GM21576 (cell line): ENCODE data around the gene BIRC5.
"Not testable (repeated sequence)": the region's sequence is repeated elsewhere in the genome, so short reads cannot be mapped to it uniquely, and the experiment has no call there.

Experiments used
- ATAC-seq: cut with Tn5 transposase; IDR thresholded peaks from one replicate; pipeline ENCODE4 v1.9.1; 2021; ENCODE audit warnings: mild to moderate bottlenecking, moderate library complexity; ENCODE audit not compliant: unreplicated experiment

Gene BIRC5

DNA sequence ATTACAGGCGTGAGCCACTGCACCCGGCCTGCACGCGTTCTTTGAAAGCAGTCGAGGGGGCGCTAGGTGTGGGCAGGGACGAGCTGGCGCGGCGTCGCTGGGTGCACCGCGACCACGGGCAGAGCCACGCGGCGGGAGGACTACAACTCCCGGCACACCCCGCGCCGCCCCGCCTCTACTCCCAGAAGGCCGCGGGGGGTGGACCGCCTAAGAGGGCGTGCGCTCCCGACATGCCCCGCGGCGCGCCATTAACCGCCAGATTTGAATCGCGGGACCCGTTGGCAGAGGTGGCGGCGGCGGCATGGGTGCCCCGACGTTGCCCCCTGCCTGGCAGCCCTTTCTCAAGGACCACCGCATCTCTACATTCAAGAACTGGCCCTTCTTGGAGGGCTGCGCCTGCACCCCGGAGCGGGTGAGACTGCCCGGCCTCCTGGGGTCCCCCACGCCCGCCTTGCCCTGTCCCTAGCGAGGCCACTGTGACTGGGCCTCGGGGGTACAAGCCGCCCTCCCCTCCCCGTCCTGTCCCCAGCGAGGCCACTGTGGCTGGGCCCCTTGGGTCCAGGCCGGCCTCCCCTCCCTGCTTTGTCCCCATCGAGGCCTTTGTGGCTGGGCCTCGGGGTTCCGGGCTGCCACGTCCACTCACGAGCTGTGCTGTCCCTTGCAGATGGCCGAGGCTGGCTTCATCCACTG is at the start of gene BIRC5:
Gene BIRC5, plus strand, starts transcription at position 238 of the 690 bp plus-strand sequence. Its CDS starts 64 bp downstream, at position 302.
- peak; percentile 82 for ATAC-seq

DNA sequence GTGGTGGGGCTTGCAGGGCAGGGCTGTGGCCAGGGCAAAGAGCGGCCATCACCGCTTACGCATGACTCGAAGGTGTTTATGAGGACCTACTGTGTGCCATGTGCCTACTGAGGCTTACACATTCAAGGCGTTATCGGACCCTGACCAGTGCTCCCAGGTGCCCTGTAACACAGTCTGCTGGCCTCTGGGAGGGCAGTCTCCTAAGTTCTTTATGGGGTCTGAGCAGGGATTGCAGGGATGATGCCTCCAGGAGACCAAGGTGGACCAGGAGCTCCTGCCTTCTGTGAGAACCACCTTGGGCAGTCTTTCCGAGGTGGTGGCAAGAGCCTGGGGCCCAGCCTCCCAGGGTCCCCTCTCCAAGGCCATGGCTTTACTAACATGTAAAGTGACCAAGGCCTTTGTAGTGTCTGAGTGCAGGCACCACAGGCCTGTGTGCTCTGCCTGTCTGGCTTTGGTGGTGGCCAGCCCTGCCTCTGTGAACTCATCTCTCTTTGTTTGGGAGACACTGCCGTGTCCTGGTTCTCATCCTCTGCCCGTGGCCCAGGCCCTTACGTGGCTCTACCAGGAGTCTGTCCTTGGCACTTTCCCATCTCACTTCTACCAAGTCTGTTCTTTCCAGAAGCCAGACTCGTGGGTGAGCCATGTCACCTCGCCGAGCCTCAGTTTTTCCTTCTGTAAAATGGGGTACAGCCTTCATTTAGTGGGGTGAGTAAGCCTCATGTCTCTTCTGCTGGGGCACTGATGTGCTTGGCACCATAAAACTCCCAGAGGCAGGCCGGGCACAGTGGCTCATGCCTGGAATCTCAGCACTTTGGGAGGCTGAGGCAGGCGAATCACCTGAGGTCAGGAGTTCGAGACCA is 49.1 kb upstream of the BIRC5 start:
- no peak for ATAC-seq

DNA sequence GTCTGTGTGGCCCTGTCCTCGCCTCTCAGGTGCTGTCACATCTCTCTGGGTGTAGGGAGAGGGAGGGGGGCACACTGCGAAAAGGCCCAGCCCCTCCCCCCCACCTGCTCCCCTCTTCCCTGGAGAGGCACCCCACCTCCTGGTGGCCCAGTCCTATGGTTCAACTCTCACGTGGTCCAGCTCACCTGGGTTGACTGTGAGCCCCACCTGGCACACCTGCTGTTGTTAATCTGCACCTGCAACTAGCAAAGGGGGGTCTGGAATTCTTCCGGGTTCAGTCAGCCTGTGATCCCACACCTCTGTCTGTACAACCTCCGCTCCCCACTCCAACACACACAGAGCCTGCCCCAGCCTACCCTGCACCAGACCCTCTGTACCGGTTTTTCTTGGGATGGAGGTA is 47.6 kb upstream of the BIRC5 start:
- ATAC-seq = no peak

DNA sequence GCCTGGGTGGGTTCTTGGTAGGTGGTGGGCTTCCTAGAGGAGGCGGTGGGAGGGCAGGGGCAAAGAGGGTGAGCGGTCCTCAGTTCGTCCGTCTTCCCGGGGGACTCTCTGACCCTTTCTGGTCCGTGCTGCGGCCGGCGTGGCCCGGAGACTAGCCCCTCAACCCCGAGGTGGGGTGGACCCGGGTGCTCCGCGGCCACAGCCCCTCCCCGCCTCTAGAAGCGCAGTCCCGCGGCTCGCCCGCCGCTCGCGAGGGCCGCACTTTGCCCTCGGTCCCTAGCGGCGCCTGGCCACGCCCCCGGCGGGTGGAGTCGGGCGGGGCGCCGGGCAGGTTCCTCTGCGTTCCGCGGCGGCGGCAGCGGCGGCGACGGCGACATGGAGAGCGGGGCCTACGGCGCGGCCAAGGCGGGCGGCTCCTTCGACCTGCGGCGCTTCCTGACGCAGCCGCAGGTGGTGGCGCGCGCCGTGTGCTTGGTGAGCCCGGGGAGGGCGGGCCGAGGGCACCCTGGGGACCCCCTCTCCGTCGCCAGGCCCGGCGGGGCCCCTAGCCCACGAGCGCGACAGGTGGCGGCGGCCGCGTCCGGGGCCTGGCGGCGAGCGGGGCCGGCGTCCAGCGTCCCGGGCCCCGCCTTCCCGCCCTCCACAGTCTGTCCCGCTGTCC is 45.7 kb upstream of the BIRC5 start, which contains the start of gene SYNGR2:
Gene SYNGR2, plus strand, starts transcription at position 340 of the 661 bp plus-strand sequence. Its CDS starts 36 bp downstream, at position 376.
- no peak for ATAC-seq

DNA sequence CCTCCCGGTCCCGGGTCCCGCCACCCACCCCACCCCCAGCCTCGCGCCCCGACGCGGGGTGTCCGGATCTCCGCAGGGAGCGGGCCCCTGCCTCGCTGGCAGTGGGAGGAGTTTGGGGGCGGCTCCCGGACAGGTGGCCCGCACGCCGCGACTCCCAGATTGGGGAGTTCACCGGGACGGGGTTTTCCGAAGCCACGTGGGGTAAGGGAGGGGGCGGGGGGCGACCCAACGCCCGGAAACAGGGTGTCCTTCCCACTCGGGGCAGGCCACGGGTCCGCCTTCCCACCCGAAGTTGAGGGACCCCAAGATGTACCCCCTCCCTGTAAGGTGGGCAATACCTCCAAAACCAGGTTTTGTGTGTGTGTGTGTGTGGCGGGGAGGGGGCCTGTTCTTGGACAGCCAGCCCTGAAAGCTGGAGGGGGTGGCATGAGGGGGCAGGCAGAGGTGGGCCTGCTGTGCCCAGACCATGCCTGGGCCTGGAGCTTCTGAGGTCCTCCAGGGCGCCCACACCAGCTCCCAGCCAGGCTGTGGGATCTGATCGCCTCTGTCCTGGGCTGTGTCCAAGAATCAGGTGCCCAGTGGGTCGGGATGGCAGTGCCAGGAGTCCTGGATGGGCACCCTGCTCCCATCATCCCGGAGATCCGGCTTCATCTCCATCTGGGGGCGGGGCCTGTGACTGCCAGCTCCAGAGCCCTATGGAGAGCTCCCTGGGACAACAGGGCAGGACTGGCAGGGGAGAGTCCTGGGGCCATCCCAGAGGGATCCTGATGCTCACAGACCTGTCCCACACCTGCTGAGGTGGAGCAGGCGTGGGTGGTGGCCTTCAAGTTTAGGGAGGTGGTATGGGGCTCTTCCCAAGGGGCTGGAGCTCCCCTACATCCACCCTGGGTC is 44.9 kb upstream of the BIRC5 start:
- ATAC-seq = no peak

DNA sequence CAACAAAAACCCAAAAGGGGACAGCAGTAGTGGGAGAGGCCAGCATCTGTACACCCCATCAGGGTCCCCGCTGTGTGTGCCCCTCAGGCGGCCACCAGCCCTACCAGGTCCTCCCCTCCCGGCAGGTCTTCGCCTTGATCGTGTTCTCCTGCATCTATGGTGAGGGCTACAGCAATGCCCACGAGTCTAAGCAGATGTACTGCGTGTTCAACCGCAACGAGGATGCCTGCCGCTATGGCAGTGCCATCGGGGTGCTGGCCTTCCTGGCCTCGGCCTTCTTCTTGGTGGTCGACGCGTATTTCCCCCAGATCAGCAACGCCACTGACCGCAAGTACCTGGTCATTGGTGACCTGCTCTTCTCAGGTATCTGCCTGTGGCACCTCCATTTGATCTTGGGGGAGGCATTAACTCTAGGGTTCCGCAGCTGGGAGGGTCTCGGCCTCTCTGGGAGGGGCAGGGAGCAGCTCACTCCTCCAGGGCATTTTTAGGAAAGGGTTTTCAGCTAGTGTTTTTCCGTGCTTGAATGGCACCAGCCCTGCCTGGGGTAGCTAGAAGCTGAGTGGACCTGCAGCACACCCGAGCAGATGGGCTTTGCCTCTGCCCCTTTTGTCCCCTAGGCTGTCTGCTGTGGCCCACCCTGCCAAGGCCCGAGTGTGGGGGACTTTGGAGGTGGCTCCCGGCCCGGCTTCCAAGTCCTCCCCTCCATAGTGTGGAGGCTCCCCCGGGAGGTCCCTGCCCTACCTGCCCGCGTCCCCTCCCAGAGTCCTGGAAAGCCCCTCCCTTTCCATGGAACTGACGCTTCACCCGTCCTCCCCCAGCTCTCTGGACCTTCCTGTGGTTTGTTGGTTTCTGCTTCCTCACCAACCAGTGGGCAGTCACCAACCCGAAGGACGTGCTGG is 43.1 kb upstream of the BIRC5 start:
- ATAC-seq = no peak

DNA sequence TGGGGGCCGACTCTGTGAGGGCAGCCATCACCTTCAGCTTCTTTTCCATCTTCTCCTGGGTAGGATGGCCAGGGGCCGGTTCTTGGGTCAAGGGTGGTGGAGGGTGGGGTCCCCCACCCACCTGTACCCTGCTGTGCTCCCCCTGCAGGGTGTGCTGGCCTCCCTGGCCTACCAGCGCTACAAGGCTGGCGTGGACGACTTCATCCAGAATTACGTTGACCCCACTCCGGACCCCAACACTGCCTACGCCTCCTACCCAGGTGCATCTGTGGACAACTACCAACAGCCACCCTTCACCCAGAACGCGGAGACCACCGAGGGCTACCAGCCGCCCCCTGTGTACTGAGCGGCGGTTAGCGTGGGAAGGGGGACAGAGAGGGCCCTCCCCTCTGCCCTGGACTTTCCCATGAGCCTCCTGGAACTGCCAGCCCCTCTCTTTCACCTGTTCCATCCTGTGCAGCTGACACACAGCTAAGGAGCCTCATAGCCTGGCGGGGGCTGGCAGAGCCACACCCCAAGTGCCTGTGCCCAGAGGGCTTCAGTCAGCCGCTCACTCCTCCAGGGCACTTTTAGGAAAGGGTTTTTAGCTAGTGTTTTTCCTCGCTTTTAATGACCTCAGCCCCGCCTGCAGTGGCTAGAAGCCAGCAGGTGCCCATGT is 42.3 kb upstream of the BIRC5 start:
- ATAC-seq = not testable (repeated sequence)

DNA sequence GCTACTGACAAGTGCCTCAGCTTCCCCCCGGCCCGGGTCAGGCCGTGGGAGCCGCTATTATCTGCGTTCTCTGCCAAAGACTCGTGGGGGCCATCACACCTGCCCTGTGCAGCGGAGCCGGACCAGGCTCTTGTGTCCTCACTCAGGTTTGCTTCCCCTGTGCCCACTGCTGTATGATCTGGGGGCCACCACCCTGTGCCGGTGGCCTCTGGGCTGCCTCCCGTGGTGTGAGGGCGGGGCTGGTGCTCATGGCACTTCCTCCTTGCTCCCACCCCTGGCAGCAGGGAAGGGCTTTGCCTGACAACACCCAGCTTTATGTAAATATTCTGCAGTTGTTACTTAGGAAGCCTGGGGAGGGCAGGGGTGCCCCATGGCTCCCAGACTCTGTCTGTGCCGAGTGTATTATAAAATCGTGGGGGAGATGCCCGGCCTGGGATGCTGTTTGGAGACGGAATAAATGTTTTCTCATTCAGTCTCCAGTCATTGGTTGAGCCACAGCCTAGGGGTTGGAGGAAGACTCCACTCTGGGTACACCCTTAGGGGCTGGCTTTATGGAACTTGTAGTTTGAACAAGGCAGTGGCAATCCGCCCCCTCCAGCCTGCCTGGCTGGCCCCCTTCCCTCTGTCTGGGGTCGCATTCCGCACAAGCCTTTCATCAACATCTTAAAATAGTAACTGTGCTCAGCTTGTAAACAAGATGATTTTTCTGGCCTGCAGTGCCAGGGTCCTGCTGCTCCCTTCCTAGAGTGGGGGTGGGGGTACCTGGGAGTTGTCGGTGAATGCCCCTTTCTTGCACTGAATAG is 41.6 kb upstream of the BIRC5 start:
- no peak for ATAC-seq

DNA sequence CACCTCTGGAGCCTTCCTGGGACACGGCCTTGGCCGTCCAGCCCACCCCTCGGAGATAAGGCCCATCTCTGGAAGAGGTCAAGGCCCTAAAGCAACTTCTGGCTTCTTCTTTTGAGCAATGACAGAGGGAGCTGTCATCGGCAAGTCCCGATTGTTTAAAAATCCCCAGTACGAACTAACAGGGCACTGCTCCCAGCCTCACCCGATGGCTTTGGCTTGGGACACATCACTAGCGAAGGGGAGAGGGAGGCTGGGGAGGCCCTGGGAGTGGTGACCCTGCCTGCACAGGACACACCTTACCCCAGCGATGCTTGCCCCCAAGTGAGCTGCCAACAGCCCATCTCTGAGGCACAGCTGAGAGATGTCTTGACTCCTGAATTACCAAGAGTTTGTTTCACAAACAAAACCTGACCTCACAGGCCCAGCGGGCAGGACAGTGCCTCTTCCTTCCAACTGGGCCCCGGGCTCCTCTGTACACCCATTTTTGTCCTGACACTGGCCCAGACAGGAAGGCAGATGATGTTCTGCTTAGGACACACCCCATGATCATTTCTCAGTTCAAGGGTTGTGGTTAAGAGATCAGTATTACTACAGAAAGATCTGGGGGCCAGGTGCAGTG is 40.8 kb upstream of the BIRC5 start:
- ATAC-seq = peak; percentile 34

DNA sequence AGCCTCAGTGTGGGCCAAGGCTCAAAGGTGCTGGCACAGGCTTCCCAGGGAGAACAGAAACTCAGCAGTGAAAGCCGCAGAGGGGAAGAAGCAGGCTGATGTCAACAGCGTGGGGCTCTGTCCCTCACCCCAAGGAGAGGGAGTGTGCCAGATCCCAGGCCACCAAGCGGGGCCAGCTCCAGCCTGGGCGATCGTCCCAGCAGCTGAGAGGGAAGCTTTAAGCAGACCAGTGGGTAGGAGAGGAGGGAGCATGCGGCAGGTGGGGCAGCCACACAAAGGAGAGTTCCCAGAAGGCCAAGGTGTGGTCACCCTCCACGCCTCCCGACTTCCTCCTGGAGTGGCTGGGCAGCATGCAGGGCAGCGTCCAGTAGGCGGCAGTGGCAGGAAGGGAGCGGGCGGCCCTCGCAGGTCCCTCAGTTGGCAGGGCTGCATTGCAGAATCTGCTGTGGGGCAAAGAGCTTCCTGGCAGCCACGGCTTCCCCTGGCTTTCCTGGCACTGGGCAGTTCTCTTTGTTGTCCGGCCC is 39.6 kb upstream of the BIRC5 start:
- no peak for ATAC-seq

DNA sequence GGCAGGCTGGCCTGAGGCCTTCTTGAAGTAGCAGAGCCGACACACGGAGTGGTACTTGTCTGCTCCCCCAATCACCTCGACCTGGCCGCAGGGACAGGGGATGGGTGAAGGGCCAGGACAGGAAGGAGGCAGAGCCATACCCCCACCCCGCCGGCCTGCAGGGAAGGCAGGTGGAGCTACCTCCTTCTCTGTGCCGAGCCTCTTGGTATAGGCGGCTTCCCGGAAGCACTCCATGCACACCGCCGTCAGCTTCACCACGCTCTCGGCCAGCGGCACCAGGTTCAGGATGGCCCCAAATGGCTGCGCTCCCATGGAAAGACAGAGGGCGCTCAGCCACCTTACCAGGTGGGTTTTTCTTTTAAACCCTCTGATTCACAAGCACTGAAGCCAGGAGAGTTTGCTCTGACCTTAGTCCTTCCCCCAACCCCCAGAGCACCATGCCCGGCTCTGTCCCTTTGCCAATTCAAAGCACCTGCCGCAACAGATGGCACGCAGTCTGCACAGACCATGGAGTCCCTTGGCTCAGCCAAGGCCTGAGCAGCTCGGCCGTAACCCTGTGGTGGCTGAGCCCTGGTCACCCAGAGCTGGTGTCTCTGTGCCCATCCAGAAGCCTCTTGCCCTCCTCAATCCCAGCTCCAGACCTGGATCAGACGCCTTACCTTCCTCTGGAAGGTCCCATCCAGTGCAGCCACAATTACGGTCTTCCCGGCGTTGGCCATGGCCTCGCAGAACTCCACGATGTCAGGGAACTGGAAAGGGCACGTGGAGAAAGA is 39.0 kb upstream of the BIRC5 start:
- no peak for ATAC-seq

DNA sequence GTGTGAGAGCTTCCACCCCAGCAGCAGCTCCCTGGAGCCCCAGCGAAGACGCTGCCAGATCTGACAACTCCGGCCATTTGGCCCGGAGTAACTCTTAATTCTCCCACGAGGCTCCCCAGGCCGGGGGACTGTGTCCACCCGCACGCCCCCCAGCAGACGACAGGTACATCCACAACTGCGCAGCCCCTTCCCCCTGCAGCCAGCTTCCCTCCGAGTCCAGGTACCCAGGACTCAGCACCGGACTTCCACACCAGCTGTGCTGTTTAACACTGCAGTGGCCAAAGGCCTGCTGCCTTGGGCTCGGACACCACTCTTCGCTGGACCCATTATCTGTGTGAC is 38.4 kb upstream of the BIRC5 start:
- ATAC-seq = no peak

DNA sequence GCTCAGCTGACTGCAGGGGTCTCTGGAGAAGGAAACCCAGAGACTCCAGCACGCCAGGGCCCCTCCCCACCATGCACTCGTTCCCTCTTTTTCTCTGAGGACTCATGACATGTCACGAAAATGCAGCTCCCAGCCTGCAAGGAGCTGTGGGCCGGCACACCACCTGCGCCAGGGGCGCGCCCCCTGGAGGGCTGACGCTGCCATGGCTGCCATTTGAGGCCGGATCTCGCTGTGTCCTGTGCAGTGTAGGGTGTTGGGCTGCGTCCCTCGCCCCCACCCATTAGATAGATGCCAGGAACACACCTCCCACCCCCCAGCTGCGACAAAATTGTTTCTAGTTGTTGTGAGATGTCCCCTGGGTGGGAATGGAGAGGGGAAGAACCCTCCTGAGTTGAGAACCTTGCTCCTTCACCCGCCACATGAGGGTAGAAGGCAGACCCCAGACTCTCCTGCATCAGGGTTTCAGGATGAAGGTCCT is 37.5 kb upstream of the BIRC5 start:
- ATAC-seq = no peak

DNA sequence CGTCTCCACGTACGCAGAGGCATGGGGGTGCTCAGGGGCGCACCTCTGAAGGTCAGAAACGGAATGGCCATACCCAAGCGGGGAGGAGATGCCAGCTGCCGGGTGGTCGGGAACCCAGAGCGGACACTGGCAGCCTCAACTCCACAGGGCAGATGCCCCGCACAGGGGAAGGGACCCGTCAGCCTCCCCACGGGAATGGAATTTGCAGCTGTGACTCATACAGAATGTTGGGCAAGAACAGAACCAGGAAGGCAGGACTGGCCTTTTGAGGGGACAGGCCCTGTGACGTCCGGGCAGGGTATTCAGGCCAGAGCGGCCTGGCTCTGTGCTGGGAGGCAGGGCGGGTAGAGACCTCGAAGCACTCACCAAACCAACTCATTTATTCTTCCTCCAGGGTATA is 34.7 kb upstream of the BIRC5 start:
- no peak for ATAC-seq

DNA sequence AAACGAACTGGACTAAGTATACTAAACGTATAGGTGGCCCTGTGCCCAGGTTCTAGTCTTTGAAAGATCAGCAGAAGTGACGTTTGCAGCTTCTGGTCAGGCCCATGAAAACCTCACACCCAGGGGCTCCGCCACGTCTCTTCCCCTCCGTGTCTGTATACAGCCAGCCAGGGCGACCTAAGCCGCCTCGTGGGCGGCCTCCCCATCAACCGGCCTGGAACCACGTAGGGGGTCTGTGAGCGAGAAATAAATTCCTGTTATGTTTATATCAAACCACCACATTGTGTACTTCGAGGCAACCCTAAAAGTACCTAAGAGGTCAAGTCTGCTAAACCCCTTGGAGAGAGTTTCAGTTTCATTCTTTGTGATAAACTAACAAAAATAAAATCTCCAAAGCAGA is 34.0 kb upstream of the BIRC5 start:
- no peak for ATAC-seq

DNA sequence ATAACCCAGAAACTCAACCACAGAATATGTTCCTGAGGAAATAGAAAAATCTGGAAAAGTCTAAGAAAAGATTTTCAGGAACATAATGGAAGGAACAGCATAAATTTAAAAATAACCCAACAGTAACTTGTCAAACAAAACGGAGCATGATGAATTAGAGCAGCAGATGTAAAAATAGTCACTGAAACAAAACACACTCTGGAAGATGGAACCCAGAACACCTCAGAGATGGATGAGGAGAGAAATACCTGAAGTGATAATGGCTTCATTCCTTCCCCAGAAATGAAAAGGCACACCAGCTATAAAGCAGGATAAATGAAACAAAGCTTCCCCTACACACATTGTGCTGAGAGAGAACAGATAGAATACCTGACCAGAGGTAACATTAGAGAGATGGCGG is 33.5 kb upstream of the BIRC5 start:
- no peak for ATAC-seq

DNA sequence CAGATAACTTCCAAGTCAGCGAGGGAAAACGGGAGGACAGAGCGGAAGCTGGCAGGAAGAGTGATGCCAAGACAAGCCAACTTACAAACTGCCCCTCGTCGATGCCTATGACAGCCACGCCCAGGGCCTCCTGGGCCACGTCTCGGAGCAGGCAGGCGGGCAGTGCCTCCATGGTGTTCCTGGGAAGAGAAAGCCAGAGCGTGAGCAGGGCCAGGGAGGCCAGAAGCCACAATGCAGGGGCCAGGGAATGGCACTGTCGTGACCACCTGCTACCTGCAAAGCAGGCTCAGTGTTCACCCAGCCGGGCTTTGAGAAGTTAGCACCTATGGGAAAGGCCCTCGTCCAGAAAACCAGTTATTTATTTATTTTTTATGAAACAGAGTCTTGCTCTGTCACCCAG is 31.5 kb upstream of the BIRC5 start:
- ATAC-seq = no peak
